Measurements from ENCODE around the gene TCTA.

- no peak for TF ChIP-seq CTCF (IDR thresholded peaks at IDR 0.05)
- TF ChIP-seq POLR2A (IDR thresholded peaks at IDR 0.05): no peak
- TF ChIP-seq EP300 (IDR thresholded peaks at IDR 0.05): no peak
These were observed 1.2 kb upstream of the TCTA start for GRCh38 chr3:49410846-49411534.

All from tibial nerve (tissue), 4 donors.